HG03108 (cell line): Measurements from ENCODE around the gene TOB2.
"Not testable (repeated sequence)": the region's sequence is repeated elsewhere in the genome, so short reads cannot be mapped to it uniquely, and the experiment has no call there.

Experiments
- ATAC-seq: cut with Tn5 transposase; IDR thresholded peaks from one replicate; pipeline ENCODE4 v1.9.1; 2021; ENCODE audit warnings: moderate library complexity; ENCODE audit not compliant: unreplicated experiment

The TOB2 gene

GRCh38 chr22:41468381-41469217 lies 22.0 kb upstream of the TOB2 start, which contains the start of the genes ACO2 and PHF5A:
Gene ACO2, plus strand, starts transcription at chr22:41469117. Its CDS starts 30 bp downstream, at chr22:41469147.
Gene PHF5A, minus strand, starts transcription at chr22:41468692. Its CDS starts 39 bp downstream, at chr22:41468653.
- peak; percentile 89 for ATAC-seq

GRCh38 chr22:41461901-41462300 lies 15.3 kb upstream of the TOB2 start:
- no peak for ATAC-seq

GRCh38 chr22:41460071-41460470 lies 13.5 kb upstream of the TOB2 start:
- ATAC-seq: not testable (repeated sequence)

GRCh38 chr22:41459431-41459830 lies 12.8 kb upstream of the TOB2 start:
- ATAC-seq: no peak

GRCh38 chr22:41458161-41458728 lies 11.6 kb upstream of the TOB2 start:
- ATAC-seq: no peak

- ATAC-seq: peak; percentile 39
Observed at GRCh38 chr22:41448189-41448808, 1.7 kb upstream of the TOB2 start.

GRCh38 chr22:41447435-41448188 lies 1.0 kb upstream of the TOB2 start:
- ATAC-seq: no peak

GRCh38 chr22:41446057-41446501 lies 522 bp downstream of the TOB2 start:
- no peak for ATAC-seq

GRCh38 chr22:41445129-41446056 lies 1.2 kb downstream of the TOB2 start:
- ATAC-seq: no peak

- peak; percentile 50 for ATAC-seq
Observed at GRCh38 chr22:41444360-41445128, 2.1 kb downstream of the TOB2 start.

GRCh38 chr22:41442240-41442792 lies 4.3 kb downstream of the TOB2 start:
- ATAC-seq: no peak

GRCh38 chr22:41440511-41440910 lies 6.1 kb downstream of the TOB2 start:
- ATAC-seq: not testable (repeated sequence)

GRCh38 chr22:41437198-41437597 lies 9.4 kb downstream of the TOB2 start:
- ATAC-seq: no peak

GRCh38 chr22:41436322-41437113 lies 10.1 kb downstream of the TOB2 start:
- no peak for ATAC-seq

- ATAC-seq: no peak
Observed at GRCh38 chr22:41435560-41435959, 11.0 kb downstream of the TOB2 start.

GRCh38 chr22:41434361-41435003 lies 12.1 kb downstream of the TOB2 start:
- not testable (repeated sequence) for ATAC-seq

GRCh38 chr22:41433480-41433879 lies 13.1 kb downstream of the TOB2 start:
- ATAC-seq: not testable (repeated sequence)

- ATAC-seq: no peak
Observed at GRCh38 chr22:41431656-41432055, 14.9 kb downstream of the TOB2 start.
